HUES6 (cell line): Measurements from ENCODE around the gene GAD1.
A peak's percentile ranks its signal among the peaks of the same experiment; 100 is the strongest.

Experiments used
- H3K27ac ChIP-seq: 2 replicates; pipeline ENCODE4 v1.7.0; 2013; ENCODE audit warnings: low read depth, mild to moderate bottlenecking, low read length, inconsistent platforms
- H3K27me3 ChIP-seq: 2 replicates; pipeline ENCODE4 v1.6.1; 2013; ENCODE audit warnings: low read length; ENCODE audit not compliant: control insufficient read depth, insufficient read depth
- H3K36me3 ChIP-seq: 2 replicates; pipeline ENCODE4 v1.6.1; 2013; ENCODE audit warnings: low read length; ENCODE audit not compliant: control insufficient read depth, insufficient read depth
- H3K4me1 ChIP-seq: 2 replicates; pipeline ENCODE4 v1.6.1; 2013; ENCODE audit warnings: low read length; ENCODE audit not compliant: control insufficient read depth, insufficient read depth
- H3K4me3 ChIP-seq: 2 replicates; pipeline ENCODE4 v1.5.1; 2013; ENCODE audit warnings: low read depth, low read length
- H3K9ac ChIP-seq: one replicate; pipeline ENCODE4 v1.6.1; 2013; ENCODE audit warnings: mild to moderate bottlenecking, low read length
- H3K9me3 ChIP-seq: 2 replicates; pipeline ENCODE4 v1.6.1; 2013; ENCODE audit warnings: low read depth, low read length; ENCODE audit not compliant: control insufficient read depth, insufficient read depth

GAD1 gene

DNA sequence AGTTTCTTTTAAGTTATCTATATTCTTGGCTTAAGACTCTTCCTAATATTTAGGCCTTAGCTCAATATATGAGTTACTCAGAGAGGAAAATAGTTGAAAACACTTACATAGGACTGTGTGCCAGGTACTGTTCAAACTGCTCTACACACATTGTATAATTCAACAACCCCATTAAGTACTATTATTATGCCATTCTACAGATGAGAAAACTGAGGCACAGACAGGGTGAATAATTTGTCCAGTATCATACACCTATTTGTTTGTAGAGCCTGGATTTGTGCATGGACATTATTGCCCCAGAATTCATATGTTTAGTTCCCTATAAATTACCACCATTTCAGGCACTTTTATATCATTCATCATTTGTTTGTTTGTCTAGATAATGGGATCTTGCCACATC, 17.7 kb upstream of the GAD1 start:
- Histone ChIP-seq H3K4me1 (no peaks in the 10 kb centered on the region), H3K36me3 (no peaks in the 10 kb centered on the region), H3K9ac (no peak overlapping the region), H3K4me3 (no peak overlapping the region), H3K27ac (no peak overlapping the region), H3K9me3 (no peaks in the 10 kb centered on the region), H3K27me3 (no peaks in the 10 kb centered on the region)

GRCh38 chr2:170806548-170806947, 10.1 kb upstream of the GAD1 start:
- no peaks in the 10 kb centered on the region for H3K27me3 ChIP-seq
- no peak overlapping the region for H3K9ac ChIP-seq
- no peak overlapping the region for H3K27ac ChIP-seq
- H3K4me1 ChIP-seq, result no peaks in the 10 kb centered on the region; the same call in 1 of the 2 replicates
- H3K36me3 ChIP-seq, result no peaks in the 10 kb centered on the region
- H3K4me3 ChIP-seq, result no peak overlapping the region
- H3K9me3 ChIP-seq, result no peaks in the 10 kb centered on the region

- H3K9me3 ChIP-seq, result no peaks in the 10 kb centered on the region
- H3K27ac ChIP-seq, result peak overlapping the region; percentile 15; the same call in 1 of the 2 replicates
- H3K9ac ChIP-seq, result peak overlapping the region; percentile 68
- peak overlapping the region; percentile 76 for H3K4me3 ChIP-seq
- H3K4me1 ChIP-seq, result peaks cover 15% of the 10 kb centered on the region
- H3K36me3 ChIP-seq, result no peaks in the 10 kb centered on the region
- peaks cover 49% of the 10 kb centered on the region for H3K27me3 ChIP-seq
Observed at GRCh38 chr2:170812710-170813600, 3.7 kb upstream of the GAD1 start.

- Histone ChIP-seq H3K9me3 (no peaks in the 10 kb centered on the region), H3K27me3 (peaks cover 58% of the 10 kb centered on the region), H3K9ac (peak overlapping the region; percentile 68), H3K4me3 (peak overlapping the region; percentile 76), H3K4me1 (peaks cover 17% of the 10 kb centered on the region), H3K36me3 (no peaks in the 10 kb centered on the region), H3K27ac (peak overlapping the region; percentile 15; the same call in 1 of the 2 replicates)
Observed at GRCh38 chr2:170813611-170814532, 2.8 kb upstream of the GAD1 start.

DNA sequence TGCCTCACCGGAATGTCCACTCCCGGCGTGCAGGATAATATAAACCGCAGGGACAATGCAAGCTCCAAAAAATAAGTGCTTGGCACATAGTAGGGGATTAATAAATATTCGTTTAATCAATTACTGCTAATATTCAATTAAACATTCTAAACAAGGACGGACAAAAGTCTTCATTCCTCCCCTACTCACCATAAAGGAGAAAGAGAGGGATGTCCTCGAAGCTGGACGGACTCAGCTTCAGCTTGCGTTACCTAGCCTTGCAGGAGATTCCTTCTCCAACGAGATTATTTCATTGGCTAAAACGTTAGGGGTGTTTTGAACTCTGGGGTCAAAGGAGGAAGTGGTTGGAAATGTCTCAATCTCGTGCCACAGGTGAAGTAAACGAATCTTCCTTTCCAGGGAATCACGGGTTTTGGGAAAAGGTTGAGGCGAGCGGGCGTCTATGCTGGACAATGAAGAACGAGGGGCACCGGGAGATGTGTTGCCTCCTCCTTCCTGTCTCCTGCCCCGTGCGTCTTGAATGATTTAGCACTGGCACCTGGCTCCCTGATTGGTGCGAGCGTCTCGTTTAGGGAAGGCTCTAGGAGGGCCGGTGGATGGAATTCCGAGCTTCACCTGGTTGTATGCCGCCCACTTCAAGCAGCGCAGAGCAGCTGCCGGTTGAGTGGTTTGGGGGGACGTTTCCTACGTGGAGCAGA, 2.0 kb upstream of the GAD1 start:
- H3K9ac ChIP-seq, result peak overlapping the region; percentile 68
- peaks cover 24% of the 10 kb centered on the region for H3K4me1 ChIP-seq
- no peaks in the 10 kb centered on the region for H3K36me3 ChIP-seq
- H3K9me3 ChIP-seq, result no peaks in the 10 kb centered on the region
- H3K27me3 ChIP-seq, result peaks cover 66% of the 10 kb centered on the region
- no peak overlapping the region for H3K27ac ChIP-seq
- H3K4me3 ChIP-seq, result peak overlapping the region; percentile 76

- H3K9me3 ChIP-seq, result no peaks in the 10 kb centered on the region
- peaks cover 73% of the 10 kb centered on the region for H3K27me3 ChIP-seq
- peak overlapping the region; percentile 68 for H3K9ac ChIP-seq
- peak overlapping the region; percentile 76 for H3K4me3 ChIP-seq
- H3K36me3 ChIP-seq, result no peaks in the 10 kb centered on the region
- H3K27ac ChIP-seq, result no peak overlapping the region; the same call in 1 of the 2 replicates
- H3K4me1 ChIP-seq, result peaks cover 29% of the 10 kb centered on the region
Observed at GRCh38 chr2:170815311-170815710, 1.4 kb upstream of the GAD1 start.

GRCh38 chr2:170815746-170816503, 762 bp upstream of the GAD1 start:
- Histone ChIP-seq H3K27ac (no peak overlapping the region), H3K9me3 (no peaks in the 10 kb centered on the region), H3K4me1 (peaks cover 35% of the 10 kb centered on the region), H3K4me3 (peak overlapping the region; percentile 76), H3K27me3 (peaks cover 79% of the 10 kb centered on the region), H3K36me3 (peaks cover under 1% of the 10 kb centered on the region; the same call in 1 of the 2 replicates), H3K9ac (peak overlapping the region; percentile 90)

- Histone ChIP-seq H3K4me3 (peak overlapping the region; percentile 76), H3K27me3 (peaks cover 93% of the 10 kb centered on the region), H3K27ac (peak overlapping the region; percentile 22; the same call in 1 of the 2 replicates), H3K9me3 (no peaks in the 10 kb centered on the region), H3K9ac (peak overlapping the region; percentile 90), H3K4me1 (peaks cover 45% of the 10 kb centered on the region), H3K36me3 (peaks cover 5% of the 10 kb centered on the region; the same call in 1 of the 2 replicates)
Observed at GRCh38 chr2:170817093-170818035, 677 bp downstream of the GAD1 start.

DNA sequence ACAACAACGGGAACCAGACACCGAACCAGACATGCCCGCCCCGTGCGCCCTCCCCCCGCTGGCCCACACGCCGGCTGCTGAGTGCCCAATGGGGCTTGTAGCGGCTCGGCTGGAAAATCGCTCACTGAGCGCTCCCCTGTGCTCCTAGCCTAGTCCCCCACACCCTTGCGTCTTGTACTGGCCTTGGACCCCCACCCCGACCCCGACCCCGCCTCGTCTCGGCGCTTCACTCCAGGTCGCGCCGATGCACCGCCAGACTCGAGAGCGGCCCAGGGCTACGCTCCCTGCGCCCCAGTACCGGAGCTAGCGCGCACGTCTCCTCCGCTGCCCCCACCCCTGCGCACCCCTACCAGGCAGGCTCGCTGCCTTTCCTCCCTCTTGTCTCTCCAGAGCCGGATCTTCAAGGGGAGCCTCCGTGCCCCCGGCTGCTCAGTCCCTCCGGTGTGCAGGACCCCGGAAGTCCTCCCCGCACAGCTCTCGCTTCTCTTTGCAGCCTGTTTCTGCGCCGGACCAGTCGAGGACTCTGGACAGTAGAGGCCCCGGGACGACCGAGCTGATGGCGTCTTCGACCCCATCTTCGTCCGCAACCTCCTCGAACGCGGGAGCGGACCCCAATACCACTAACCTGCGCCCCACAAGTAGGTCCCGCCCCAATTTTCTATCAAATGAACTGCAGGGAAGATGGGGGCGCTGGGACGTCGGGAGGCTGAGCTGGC, 1.5 kb downstream of the GAD1 start:
- Histone ChIP-seq H3K27me3 (peaks cover 98% of the 10 kb centered on the region), H3K9ac (peak overlapping the region; percentile 90), H3K4me1 (peaks cover 45% of the 10 kb centered on the region)

More for the DNA sequence above, 1.5 kb downstream of the GAD1 start:
- Histone ChIP-seq H3K36me3 (peaks cover 5% of the 10 kb centered on the region; the same call in 1 of the 2 replicates), H3K9me3 (no peaks in the 10 kb centered on the region), H3K4me3 (peak overlapping the region; percentile 76), H3K27ac (no peak overlapping the region; the same call in 1 of the 2 replicates)
